Measurements from ENCODE around the gene PEPD. TPM values are rescaled to one million over a fixed set of nuclear protein-coding genes. Genes with fewer than 3 reads are reported as not detected.

PEPD gene
- total and polyA plus RNA-seq, 2 of the 4 experiments (the other 2 are of a cell fraction) = 36.7 to 88.4 TPM

GRCh38 chr19:33438987-33439781 lies 82.4 kb downstream of the PEPD start:
- Histone ChIP-seq H2BK20ac (ENCODE audit: low read depth, low read length) (no peak overlapping the region), H3K23ac (ENCODE audit: low read depth, low read length) (no peak overlapping the region), H4K8ac (ENCODE audit: low read depth in 2 of 2, low read length in 2 of 2) (no peak overlapping the region), H3K27ac (ENCODE audit: insufficient read depth, low read length) (no peak overlapping the region), H3K9ac (ENCODE audit: low read depth, low read length) (no peak overlapping the region), H3K4me1 (ENCODE audit: control insufficient read depth, insufficient read depth, low read length) (peaks cover 6% of the 10 kb centered on the region; the same call in 1 of the 2 replicates), H3K14ac (replicated peaks; ENCODE audit: low read depth, low read length) (no peak overlapping the region), H2BK120ac (ENCODE audit: low read depth, low read length) (no peak overlapping the region), H3K4ac (ENCODE audit: low read depth, low read length) (no peak overlapping the region), H3K36me3 (ENCODE audit: control insufficient read depth, insufficient read depth, low read length) (no peaks in the 10 kb centered on the region), H2BK15ac (ENCODE audit: low read depth, low read length) (no peak overlapping the region), H4K20me1 (ENCODE audit: insufficient read depth, low read length) (no peaks in the 10 kb centered on the region), H3K4me3 (ENCODE audit: insufficient read depth, low read depth, low read length) (no peak overlapping the region), H3K9me3 (ENCODE audit: control insufficient read depth, insufficient read depth, low read length) (no peaks in the 10 kb centered on the region), H4K5ac (ENCODE audit: low read depth, low read length) (no peak overlapping the region), H4K91ac (ENCODE audit: insufficient read depth, low read depth, low read length) (no peak overlapping the region), H3K4me2 (ENCODE audit: low read depth, low read length) (no peak overlapping the region), H2AK5ac (ENCODE audit: low read depth, low read length) (no peak overlapping the region), H3K79me1 (ENCODE audit: low read depth in 1 of 2, low read length in 2 of 2) (no peaks in the 10 kb centered on the region), H3K27me3 (ENCODE audit: control insufficient read depth, insufficient read depth, low read length) (no peaks in the 10 kb centered on the region), H3K18ac (ENCODE audit: low read depth, low read length) (no peak overlapping the region), H2AFZ (replicated peaks; ENCODE audit: low read length, poor library complexity) (peak overlapping the region; percentile 21), H3K9me1 (ENCODE audit: insufficient read depth, low read length) (peaks cover 10% of the 10 kb centered on the region; the same call in 1 of the 2 replicates), H3K56ac (ENCODE audit: extremely low read depth, insufficient read depth, low read length) (no peak overlapping the region), H2BK5ac (ENCODE audit: low read depth, low read length, poor library complexity, severe bottlenecking) (no peak overlapping the region), H2AK9ac (replicated peaks; ENCODE audit: low read depth, low read length, poor library complexity) (no peak overlapping the region)
- no peak for ATAC-seq (ENCODE audit: low read depth)
- WGBS, 2 experiments (ENCODE audit: extremely low coverage in 2 of 2, insufficient read length in 1 of 2) = no CpG with 5 or more reads among the region's 16 CpGs
- ChIA-PET POLR2A (ENCODE audit: unreplicated experiment) (no interaction called here), CTCF (no interaction called here)
- TF ChIP-seq BHLHE40 (IDR thresholded peaks at IDR 0.05; ENCODE audit: low read depth, low read length) (no peak), FOS (IDR thresholded peaks at IDR 0.05; ENCODE audit: low read depth, low read length) (no peak), RCOR1 (IDR thresholded peaks at IDR 0.05; ENCODE audit: insufficient replicate concordance, low read length) (no peak), SMC3 (IDR thresholded peaks at IDR 0.05; ENCODE audit: low read depth, low read length) (no peak), CEBPB (IDR thresholded peaks at IDR 0.05; ENCODE audit: low read depth, low read length) (no peak), RAD21 (IDR thresholded peaks at IDR 0.05; ENCODE audit: low read length) (no peak), MXI1 (IDR thresholded peaks at IDR 0.05; ENCODE audit: borderline replicate concordance, low read depth, low read length) (no peak), CHD1 (IDR thresholded peaks at IDR 0.05; ENCODE audit: low read depth, low read length) (no peak), MAFK (IDR thresholded peaks at IDR 0.05; ENCODE audit: low read depth, low read length) (no peak), RFX5 (IDR thresholded peaks at IDR 0.05; ENCODE audit: low read depth, low read length) (no peak), CTCF (conservative IDR thresholded peaks at IDR 0.05; ENCODE audit: low read depth, low read length) (no peak), POLR2A (IDR thresholded peaks at IDR 0.05; ENCODE audit: low read depth, low read length) (no peak), MAZ (IDR thresholded peaks at IDR 0.05; ENCODE audit: borderline replicate concordance, low read depth, low read length) (no peak), NFE2L2 (IDR thresholded peaks at IDR 0.05; ENCODE audit: low read depth, low read length) (no peak), USF2 (IDR thresholded peaks at IDR 0.05; ENCODE audit: low read depth, low read length) (no peak), ELK1 (IDR thresholded peaks at IDR 0.05; ENCODE audit: borderline replicate concordance, low read depth, low read length) (no peak)
- no TSS peak for BruUV-seq (replicated peaks)
- in situ Hi-C loops (cut with MboI; ENCODE audit: low sequenced_read_pairs) = no loop called here
- dilution Hi-C loops (cut with HindIII; ENCODE audit: low sequenced_read_pairs, unreplicated experiment) = no loop called here
- no peak for DNase-seq
- intact Hi-C loops (cut with micrococcal nuclease) = no loop called here
